ENCODE results near the gene CPSF4. TPM values are rescaled to one million over a fixed set of nuclear protein-coding genes. Genes with fewer than 3 reads are reported as not detected.
"Not testable (repeated sequence)": the region's sequence is repeated elsewhere in the genome, so short reads cannot be mapped to it uniquely, and the experiment has no call there.

The CPSF4 gene
- total RNA-seq, 1 experiment from 2014 or later, result 95.1 TPM

DNA sequence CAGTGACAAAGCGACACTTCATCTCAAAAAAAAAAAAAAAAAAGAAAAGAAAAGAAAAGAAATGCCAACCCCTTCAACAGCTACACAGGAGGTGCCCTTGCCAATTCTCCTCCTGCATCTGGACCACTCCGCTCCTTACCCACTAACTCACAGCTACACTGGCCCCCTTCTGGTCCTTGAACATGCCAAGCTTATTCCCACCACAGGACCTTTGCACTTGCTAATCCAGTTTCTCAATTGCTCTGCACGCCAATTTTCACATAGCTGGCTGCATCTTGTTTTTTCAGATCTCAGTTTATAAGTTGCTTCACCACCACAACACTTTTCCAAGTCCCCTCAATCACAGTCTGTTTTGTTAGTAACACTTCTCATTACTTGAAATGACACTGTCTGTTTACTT is 35.9 kb upstream of the CPSF4 start:
- H3K27me3 ChIP-seq (ENCODE audit: control insufficient read depth, insufficient read depth, low read length), result no peaks in the 10 kb centered on the region
- H3K36me3 ChIP-seq (replicated peaks; ENCODE audit: control insufficient read depth, insufficient read depth, low read length), result peaks cover 51% of the 10 kb centered on the region
- DNase-seq, result no peak
- H3K4me3 ChIP-seq (ENCODE audit: insufficient read depth, low read depth, low read length), result no peak overlapping the region

DNA sequence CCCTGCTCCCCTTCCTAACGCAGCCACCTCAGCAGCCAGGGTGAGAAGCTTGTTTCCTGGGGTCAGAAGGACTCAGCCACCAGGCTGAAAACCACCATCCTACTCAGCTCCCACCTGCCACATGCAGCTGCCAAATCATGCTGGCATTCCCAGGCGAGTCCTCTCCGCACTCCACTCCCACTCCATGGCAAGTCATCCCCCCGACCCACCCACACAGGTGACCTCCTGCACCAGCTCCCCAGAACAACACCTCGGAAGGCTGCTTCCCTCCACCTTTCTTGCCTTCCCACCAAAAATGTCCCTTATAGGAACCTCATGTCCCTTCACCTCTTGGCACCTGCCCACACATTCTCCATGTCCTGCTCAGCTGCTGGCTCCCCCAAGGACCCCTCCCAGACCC is 35.0 kb upstream of the CPSF4 start:
- Histone ChIP-seq H3K36me3 (replicated peaks; ENCODE audit: control insufficient read depth, insufficient read depth, low read length) (peaks cover 46% of the 10 kb centered on the region), H3K4me3 (ENCODE audit: insufficient read depth, low read depth, low read length) (no peak overlapping the region), H3K27me3 (ENCODE audit: control insufficient read depth, insufficient read depth, low read length) (no peaks in the 10 kb centered on the region)
- DNase-seq, result no peak

DNA sequence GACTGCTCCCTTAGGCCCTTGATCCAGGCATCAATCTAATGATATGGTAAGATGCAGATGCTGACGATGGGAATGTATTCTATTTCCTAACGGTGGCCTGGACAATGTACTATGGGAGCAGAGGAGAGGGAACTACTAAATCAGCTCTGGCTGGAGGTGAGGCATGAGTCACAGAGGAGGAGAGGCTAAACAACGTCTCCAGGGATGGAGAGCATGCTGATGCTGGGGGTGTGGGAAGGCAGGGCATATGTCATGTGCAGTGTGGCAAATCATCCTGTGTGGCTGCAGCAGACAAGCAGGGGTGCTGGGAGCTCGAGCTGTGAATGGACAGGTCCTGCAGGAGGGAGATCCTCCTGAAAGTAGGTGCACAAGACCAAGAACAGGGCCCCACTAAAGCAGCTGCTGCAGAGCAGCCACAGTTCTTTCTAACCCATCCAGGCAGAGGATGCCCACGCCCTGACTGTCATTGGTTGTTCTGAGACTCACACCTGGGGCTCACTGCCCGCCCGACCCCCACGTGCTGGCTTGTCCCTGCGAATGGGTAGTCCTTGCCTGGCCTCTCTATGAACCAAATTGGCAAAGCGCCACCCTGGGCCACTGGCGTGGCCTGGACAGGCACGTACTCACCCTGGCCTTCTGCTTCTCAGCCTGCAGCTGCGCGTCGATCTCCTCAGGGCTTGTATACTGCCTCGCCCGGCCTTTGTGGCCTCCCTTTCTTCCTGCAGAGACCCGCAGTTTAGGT is 34.3 kb upstream of the CPSF4 start:
- no peak overlapping the region for H3K4me3 ChIP-seq (ENCODE audit: insufficient read depth, low read depth, low read length)
- H3K27me3 ChIP-seq (ENCODE audit: control insufficient read depth, insufficient read depth, low read length), result no peaks in the 10 kb centered on the region
- no peak for DNase-seq
- H3K36me3 ChIP-seq (replicated peaks; ENCODE audit: control insufficient read depth, insufficient read depth, low read length), result peaks cover 41% of the 10 kb centered on the region

DNA sequence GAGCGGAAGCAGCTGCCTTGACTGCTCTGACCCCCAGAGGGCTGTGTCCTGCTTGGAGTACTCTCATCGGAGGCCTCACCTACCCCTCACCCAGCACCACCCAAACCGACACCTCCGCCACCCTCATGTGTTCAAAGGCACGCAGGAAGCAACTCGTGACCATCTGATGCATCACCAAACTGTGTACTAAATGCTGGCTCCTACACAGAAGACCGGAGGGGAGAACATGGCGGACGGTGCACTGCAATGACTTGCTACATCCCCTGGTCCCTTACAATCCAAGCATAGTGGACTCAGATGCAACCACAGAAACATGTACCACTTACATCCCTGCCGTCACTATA is 33.8 kb upstream of the CPSF4 start:
- Histone ChIP-seq H3K36me3 (replicated peaks; ENCODE audit: control insufficient read depth, insufficient read depth, low read length) (peaks cover 35% of the 10 kb centered on the region), H3K4me3 (ENCODE audit: insufficient read depth, low read depth, low read length) (no peak overlapping the region), H3K27me3 (ENCODE audit: control insufficient read depth, insufficient read depth, low read length) (no peaks in the 10 kb centered on the region)
- no peak for DNase-seq

DNA sequence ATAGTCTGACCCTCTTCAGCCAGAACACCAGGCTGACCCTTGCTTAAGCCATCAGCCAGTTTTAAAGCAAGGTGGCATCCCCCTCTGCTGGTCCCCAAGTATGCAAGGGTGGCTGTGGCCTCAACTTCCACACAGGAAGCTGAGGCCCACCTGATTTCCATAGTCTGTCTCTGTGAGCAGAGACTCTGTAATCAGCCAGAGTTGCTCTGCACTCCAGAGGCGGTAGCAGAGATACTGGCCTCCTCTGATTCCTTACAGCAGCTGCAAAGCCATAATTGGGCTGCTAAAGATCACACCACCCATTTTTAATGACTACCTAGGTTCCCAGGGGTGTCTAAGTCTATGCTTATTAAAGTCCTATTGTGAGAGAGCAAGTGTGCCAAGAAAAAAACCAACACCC is 32.2 kb upstream of the CPSF4 start:
- no peaks in the 10 kb centered on the region for H3K27me3 ChIP-seq (ENCODE audit: control insufficient read depth, insufficient read depth, low read length)
- H3K4me3 ChIP-seq (ENCODE audit: insufficient read depth, low read depth, low read length), result no peak overlapping the region
- DNase-seq, result no peak
- H3K36me3 ChIP-seq (replicated peaks; ENCODE audit: control insufficient read depth, insufficient read depth, low read length), result peaks cover 30% of the 10 kb centered on the region

DNA sequence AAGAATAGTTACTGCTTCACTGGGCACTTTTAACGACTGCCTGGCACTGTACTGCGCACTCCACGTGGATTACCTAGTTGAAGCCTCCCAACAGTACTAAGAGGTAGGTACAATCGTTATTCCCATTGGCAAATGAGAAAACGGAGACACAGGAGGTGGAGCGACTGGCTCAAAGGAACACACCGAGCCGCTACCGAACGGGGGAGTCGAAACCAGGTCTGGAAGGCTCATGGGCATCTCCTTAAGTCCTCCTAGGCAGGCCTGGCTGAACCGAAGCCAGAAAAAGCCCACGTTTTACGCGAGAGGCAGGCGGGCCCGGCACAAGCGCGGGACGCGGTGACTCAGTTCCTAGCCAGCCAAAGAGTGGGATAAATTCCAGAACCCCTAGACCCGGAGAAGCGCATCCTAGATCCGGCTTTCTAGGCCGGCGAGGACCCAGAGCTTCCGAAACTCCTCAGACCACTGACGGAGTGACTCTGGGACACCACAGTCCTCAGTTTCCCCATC is 30.8 kb upstream of the CPSF4 start:
- peaks cover 28% of the 10 kb centered on the region for H3K36me3 ChIP-seq (replicated peaks; ENCODE audit: control insufficient read depth, insufficient read depth, low read length)
- H3K4me3 ChIP-seq (ENCODE audit: insufficient read depth, low read depth, low read length), result peak overlapping the region; percentile 99
- peak; percentile 70 for DNase-seq
- H3K27me3 ChIP-seq (ENCODE audit: control insufficient read depth, insufficient read depth, low read length), result no peaks in the 10 kb centered on the region

DNA sequence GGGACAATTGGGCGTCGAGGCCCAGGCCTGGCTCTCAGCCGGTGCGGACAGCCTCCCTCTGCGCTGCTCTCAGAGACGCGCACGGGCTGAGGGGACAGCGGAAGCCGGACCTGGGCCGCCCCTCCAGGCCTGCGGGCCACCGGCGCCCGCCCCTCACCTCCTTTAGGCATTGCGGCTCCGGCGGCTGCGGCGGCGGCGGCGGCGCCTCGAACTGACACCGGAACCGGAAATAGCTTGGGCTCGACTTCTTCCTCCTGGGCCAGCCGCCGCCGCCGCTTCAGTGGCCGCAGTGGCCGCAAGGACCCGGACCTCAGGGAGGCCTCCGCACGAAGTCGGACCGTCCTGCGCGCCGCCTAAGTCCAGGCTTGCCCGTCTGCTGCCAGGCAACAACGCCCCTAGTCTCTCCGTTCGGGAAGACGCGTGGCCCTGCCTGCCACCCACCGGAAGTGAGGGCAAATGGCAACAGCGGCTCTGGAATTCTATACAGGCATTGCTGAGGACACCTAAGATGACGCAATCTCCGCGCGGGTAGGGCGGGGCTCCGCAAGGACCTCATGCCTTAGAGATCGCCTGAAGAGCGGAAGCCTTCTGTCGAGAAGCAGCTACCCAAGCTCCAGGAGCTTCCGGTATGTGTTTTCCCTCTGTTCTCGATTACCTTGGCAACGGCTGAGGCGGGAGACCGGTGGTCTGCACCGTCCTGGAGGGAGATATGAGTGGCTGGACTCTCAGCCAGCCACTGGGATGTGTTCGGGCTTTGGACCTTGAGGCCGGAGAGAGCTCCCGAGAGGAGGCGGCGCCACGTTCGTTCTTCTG is 30.2 kb upstream of the CPSF4 start, which contains the start of the genes BUD31 and PDAP1:
TSS of gene BUD31 (plus strand) at position 591 of the 813 bp plus-strand sequence. CDS start 2,124 bp downstream, outside the sequence.
TSS of gene PDAP1 (minus strand) at position 219 of the 813 bp plus-strand sequence. CDS start at position 170, 49 bp downstream.
- H3K27me3 ChIP-seq (ENCODE audit: control insufficient read depth, insufficient read depth, low read length), result no peaks in the 10 kb centered on the region
- peaks cover 28% of the 10 kb centered on the region for H3K36me3 ChIP-seq (replicated peaks; ENCODE audit: control insufficient read depth, insufficient read depth, low read length)
- DNase-seq, result peak; percentile 97
- H3K4me3 ChIP-seq (ENCODE audit: insufficient read depth, low read depth, low read length), result peak within 1 kb of the TSS; percentile 99

DNA sequence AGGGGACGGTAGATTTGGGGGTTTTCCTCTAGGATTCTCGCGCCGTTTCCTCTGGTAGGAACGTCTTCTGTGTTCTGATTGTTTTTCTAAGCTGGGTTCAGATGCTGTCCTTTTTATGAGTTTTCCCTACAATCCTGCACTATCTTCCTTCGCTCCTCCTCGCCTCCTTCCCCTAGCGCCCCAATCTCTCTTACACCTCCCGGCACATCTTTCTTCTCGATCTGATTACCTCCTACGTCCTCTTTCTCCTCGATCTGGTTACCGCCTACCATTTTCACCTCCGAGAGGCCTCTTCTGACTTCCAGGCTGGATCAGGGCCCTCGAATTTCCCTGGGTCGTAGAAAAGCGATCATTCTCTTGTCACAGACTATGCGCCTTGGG is 29.6 kb upstream of the CPSF4 start:
- no peaks in the 10 kb centered on the region for H3K27me3 ChIP-seq (ENCODE audit: control insufficient read depth, insufficient read depth, low read length)
- peak overlapping the region; percentile 99 for H3K4me3 ChIP-seq (ENCODE audit: insufficient read depth, low read depth, low read length)
- H3K36me3 ChIP-seq (replicated peaks; ENCODE audit: control insufficient read depth, insufficient read depth, low read length), result peaks cover 23% of the 10 kb centered on the region
- DNase-seq, result no peak

DNA sequence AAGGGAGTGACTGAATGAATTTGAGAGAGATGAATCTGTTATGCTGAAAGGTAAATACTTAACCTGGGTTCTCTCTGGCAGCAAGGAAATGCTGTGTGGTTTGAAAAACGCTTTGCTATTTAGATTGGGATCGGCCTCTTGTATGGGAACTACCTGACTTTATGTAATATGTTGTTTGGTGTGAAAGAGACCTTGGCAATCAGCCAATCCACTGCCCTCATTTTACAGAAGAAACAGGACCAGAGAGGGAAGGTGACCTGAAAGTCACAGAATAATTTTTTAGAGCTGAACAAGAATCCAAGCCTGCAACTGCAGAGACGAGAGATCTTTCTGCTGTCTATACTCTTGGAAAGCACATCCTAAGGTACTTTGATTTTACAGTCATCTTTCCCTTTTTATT is 28.9 kb upstream of the CPSF4 start:
- Histone ChIP-seq H3K27me3 (ENCODE audit: control insufficient read depth, insufficient read depth, low read length) (no peaks in the 10 kb centered on the region), H3K4me3 (ENCODE audit: insufficient read depth, low read depth, low read length) (peak overlapping the region; percentile 99), H3K36me3 (replicated peaks; ENCODE audit: control insufficient read depth, insufficient read depth, low read length) (peaks cover 18% of the 10 kb centered on the region)
- no peak for DNase-seq

DNA sequence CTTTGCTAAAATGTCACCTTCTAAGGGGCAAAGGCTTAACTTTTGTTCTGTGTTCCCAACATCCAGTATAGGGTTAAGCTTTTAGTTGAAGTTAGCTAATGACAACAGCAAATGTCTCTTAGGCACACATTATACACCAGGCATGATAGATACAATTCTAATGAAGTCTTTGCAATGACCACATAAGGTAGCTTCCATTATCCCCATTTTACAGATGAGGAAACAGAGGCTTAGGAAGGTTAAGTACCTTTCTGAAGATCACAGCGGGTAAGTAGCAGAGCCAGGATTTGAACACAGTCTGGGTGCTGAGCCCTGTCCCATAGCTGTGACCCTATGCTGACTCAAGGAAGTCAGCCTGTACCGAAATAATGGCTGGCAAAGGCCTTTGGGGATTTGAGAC is 28.1 kb upstream of the CPSF4 start:
- H3K36me3 ChIP-seq (replicated peaks; ENCODE audit: control insufficient read depth, insufficient read depth, low read length), result peaks cover 17% of the 10 kb centered on the region

DNA sequence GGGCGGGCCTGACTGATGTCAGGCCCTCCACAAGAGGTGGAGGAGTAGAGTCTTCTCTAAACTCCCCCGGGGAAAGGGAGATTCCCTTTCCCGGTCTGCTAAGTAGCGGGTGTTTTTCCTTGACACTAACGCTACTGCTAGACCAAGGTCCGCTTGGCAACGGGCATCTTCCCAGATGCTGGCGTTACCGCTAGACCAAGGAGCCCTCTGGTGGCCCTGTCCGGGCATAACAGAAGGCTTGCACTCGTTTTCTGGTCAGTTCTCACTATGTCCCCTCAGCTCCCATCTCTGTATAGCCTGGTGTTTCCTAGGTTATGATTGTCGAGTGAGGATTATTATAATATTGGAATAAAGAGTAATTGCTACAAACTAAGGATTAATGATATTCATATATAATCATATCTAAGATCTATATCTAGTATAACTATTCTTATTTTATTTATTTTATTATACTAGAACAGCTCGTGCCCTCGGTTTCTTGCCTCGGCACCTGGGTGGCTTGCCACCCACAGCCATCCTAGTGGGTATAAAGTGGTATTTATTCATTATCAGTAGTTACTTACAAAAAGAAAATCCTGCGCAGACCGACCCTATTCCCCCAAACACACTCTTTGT is 23.1 kb upstream of the CPSF4 start:
- not testable (repeated sequence) for DNase-seq

More for the DNA sequence above, 28.1 kb upstream of the CPSF4 start:
- no peak overlapping the region for H3K4me3 ChIP-seq (ENCODE audit: insufficient read depth, low read depth, low read length)
- H3K27me3 ChIP-seq (ENCODE audit: control insufficient read depth, insufficient read depth, low read length), result no peaks in the 10 kb centered on the region
- no peak for DNase-seq

DNA sequence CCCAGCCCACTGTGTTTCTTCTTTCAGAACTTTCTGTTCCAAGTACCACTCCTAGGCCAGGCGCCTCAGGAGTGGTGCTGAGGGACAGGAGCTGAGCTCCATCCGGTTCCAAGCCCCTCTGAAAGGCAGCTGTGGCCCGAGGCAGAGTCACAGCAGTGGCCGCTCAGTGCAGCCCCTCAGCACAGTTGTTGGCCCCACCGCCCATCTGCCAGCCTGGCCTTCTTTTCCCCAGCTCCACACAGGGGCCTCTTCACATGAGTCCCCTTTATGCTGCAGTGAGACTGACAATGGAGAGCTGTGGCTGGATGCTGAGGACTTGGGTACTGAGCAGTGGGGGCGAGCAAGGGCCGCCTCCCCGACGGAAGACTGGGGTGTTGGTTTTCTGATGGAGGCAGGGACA is 20.5 kb upstream of the CPSF4 start:
- no peak overlapping the region for H3K4me3 ChIP-seq (ENCODE audit: insufficient read depth, low read depth, low read length)
- H3K36me3 ChIP-seq (replicated peaks; ENCODE audit: control insufficient read depth, insufficient read depth, low read length), result peaks cover 41% of the 10 kb centered on the region
- DNase-seq, result no peak
- no peaks in the 10 kb centered on the region for H3K27me3 ChIP-seq (ENCODE audit: control insufficient read depth, insufficient read depth, low read length)

More for the DNA sequence above, 23.1 kb upstream of the CPSF4 start:
- not testable (repeated sequence) for H3K27me3 ChIP-seq (ENCODE audit: control insufficient read depth, insufficient read depth, low read length); H3K4me3 ChIP-seq (ENCODE audit: insufficient read depth, low read depth, low read length)
- peaks cover 47% of the 10 kb centered on the region for H3K36me3 ChIP-seq (replicated peaks; ENCODE audit: control insufficient read depth, insufficient read depth, low read length)

DNA sequence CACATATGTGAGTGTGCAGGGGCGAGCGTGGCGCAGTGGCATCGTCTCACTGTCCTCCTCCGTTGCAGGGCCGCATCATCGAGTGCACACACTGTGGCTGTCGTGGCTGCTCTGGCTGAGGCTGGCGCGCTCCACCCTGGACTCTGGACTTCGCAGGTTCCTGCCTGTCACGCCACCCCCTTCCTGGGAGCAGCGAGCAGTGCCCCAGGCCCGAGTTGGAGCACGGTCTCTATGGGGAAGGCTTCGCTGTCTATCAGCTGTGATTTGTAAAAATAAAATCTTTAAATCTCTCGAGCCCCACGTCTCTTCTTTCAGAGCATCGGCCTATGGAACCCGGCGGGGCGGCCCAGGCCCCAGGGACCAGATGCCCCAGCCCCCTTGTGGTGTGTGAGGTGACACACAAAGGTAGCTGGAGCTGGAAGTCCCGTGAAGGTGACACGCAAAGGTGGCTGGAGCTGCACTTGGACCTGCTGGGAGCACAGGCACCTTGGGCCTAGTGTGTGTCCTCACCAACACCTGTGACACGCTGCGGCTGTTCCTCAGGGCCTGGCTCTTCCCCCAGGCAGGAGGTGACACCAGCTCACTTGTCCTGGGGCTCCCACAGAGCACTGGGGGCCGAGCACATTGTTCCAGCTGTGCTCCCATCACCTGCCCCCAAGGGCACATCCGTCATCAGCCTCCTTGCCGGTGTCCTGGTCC is 19.3 kb upstream of the CPSF4 start:
- Histone ChIP-seq H3K36me3 (replicated peaks; ENCODE audit: control insufficient read depth, insufficient read depth, low read length) (peaks cover 50% of the 10 kb centered on the region), H3K27me3 (ENCODE audit: control insufficient read depth, insufficient read depth, low read length) (no peaks in the 10 kb centered on the region)
- peak; percentile 66 for DNase-seq

DNA sequence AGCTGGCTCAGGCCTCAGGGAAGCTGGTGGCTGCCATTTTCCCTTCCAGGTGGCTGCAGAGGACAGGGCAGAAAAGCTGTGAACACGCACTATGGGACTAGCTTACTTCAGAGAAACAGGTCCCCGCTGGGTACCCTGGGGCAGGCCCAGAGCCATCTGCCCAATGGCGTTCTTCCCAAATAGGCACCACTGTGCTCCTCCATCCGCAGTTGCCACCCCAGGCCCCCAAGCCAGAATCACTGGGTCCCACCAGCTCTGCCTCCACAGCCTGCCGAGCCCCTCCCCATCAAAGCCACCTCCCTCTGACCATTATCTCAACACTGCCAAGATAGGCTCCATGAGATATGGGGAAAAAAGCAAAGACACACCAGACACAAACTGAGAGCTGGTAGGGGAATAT is 18.5 kb upstream of the CPSF4 start:
- Histone ChIP-seq H3K27me3 (ENCODE audit: control insufficient read depth, insufficient read depth, low read length) (no peaks in the 10 kb centered on the region), H3K36me3 (replicated peaks; ENCODE audit: control insufficient read depth, insufficient read depth, low read length) (peaks cover 56% of the 10 kb centered on the region), H3K4me3 (ENCODE audit: insufficient read depth, low read depth, low read length) (no peak overlapping the region)
- peak; percentile 37 for DNase-seq

More for the DNA sequence above, 19.3 kb upstream of the CPSF4 start:
- H3K4me3 ChIP-seq (ENCODE audit: insufficient read depth, low read depth, low read length), result no peak overlapping the region

All from H7 (cell line).